T-cell (primary cell): ENCODE measurements around the gene DNAJC11. TPM values are rescaled to one million over a fixed set of nuclear protein-coding genes. Genes with fewer than 3 reads are reported as not detected.

Source experiments
- ATAC-seq, 4 experiments: fragments of 200-7000 bp in 3 of 4; fragments of 150-1000 bp in 1 of 4; cut with Tn5 transposase; replicated peaks in 1 of 4; 1 replicate in 3 of 4; 2 replicates in 1 of 4; pipeline ENCODE4 v1.10.0; 2021; ENCODE audit warnings: moderate library complexity in 3 of 4, mild to moderate bottlenecking in 2 of 4, moderate number of reproducible peaks in 1 of 4
- CTCF ChIA-PET, 2 donors: fragments of 300-600 bp; sonication (Branson Sonifier 250); formaldehyde crosslinking; loops; one replicate each; lab custom pipeline; 2022; ENCODE audit warnings: antibody characterized with exemption in 2 of 2; lab: Charles Lee
- POLR2A ChIA-PET, 2 donors: fragments of 300-600 bp; sonication (Branson Sonifier 250); formaldehyde crosslinking; loops; one replicate each; lab custom pipeline; 2022; ENCODE audit warnings: antibody characterized with exemption in 2 of 2; lab: Charles Lee
- DNase-seq, 35 experiments: peaks; one replicate each; pipeline versions ENCODE4 v3.0.0 to v3.0.0-alpha.2; 2013 to 2023
- H3K27ac ChIP-seq: one replicate; pipeline ENCODE4 v1.5.1; 2013; ENCODE audit warnings: low read length
- H3K27me3 ChIP-seq, 2 experiments: replicated peaks in 1 of 2; 1 replicate in 1 of 2; 2 replicates in 1 of 2; pipeline versions ENCODE4 v1.6.1 to v1.7.0; 2013; ENCODE audit warnings: low read length in 1 of 2, mixed read lengths in 1 of 2; ENCODE audit not compliant: control insufficient read depth in 2 of 2, insufficient read depth in 2 of 2; ENCODE audit errors: extremely low read depth in 1 of 2
- H3K36me3 ChIP-seq, 2 donors: 1 replicate in 1 of 2; 2 replicates in 1 of 2; pipeline versions ENCODE4 v1.6.1 to v1.7.0; 2013; ENCODE audit warnings: low read length in 1 of 2; ENCODE audit not compliant: control insufficient read depth in 2 of 2, insufficient read depth in 1 of 2; ENCODE audit errors: extremely low read depth in 1 of 2
- H3K4me1 ChIP-seq, 2 experiments: 1 replicate in 1 of 2; 2 replicates in 1 of 2; pipeline versions ENCODE4 v1.6.1 to v1.7.0; 2013; ENCODE audit warnings: low read length in 2 of 2, mixed read lengths in 1 of 2; ENCODE audit not compliant: insufficient read depth in 2 of 2, control insufficient read depth in 1 of 2; ENCODE audit errors: extremely low read depth in 1 of 2
- H3K4me3 ChIP-seq, 2 donors: 1 replicate in 1 of 2; 2 replicates in 1 of 2; pipeline versions ENCODE4 v1.5.1 to v1.7.0; 2013; ENCODE audit warnings: mild to moderate bottlenecking in 2 of 2, low read length in 1 of 2, moderate library complexity in 1 of 2; ENCODE audit not compliant: control insufficient read depth in 1 of 2; ENCODE audit errors: extremely low read depth in 1 of 2
- H3K9me3 ChIP-seq: 2 replicates; pipeline ENCODE4 v1.7.0; 2013
- H3K27ac Mint-ChIP-seq, 2 donors: one replicate each; pipeline ENCODE4 v1.8.0; 2020 to 2021; ENCODE audit warnings: mild to moderate bottlenecking in 2 of 2, mixed read lengths in 2 of 2
- H3K27me3 Mint-ChIP-seq, 2 donors: one replicate each; pipeline ENCODE4 v1.8.0; 2021 to 2022; ENCODE audit warnings: mixed read lengths in 2 of 2
- H3K36me3 Mint-ChIP-seq: one replicate; pipeline ENCODE4 v1.8.0; 2021; ENCODE audit warnings: mixed read lengths
- H3K4me1 Mint-ChIP-seq, 3 donors: one replicate each; pipeline ENCODE4 v1.8.0; 2020 to 2022; ENCODE audit warnings: mixed read lengths in 3 of 3, mild to moderate bottlenecking in 1 of 3
- H3K4me3 Mint-ChIP-seq, 3 donors: one replicate each; pipeline ENCODE4 v1.8.0; 2020 to 2022; ENCODE audit warnings: mild to moderate bottlenecking in 3 of 3, mixed read lengths in 3 of 3, moderate library complexity in 3 of 3
- H3K9me3 Mint-ChIP-seq, 3 donors: one replicate each; pipeline ENCODE4 v1.8.0; 2020 to 2022; ENCODE audit warnings: mixed read lengths in 3 of 3
- WGBS: methylation state at CpG from one replicate; pipeline ENCODE4 v1.1.5; 2013; ENCODE audit warnings: missing lambda C conversion rate; ENCODE audit not compliant: insufficient coverage; 5-methylcytosine and 5-hydroxymethylcytosine counted together
- total RNA-seq, 35 experiments: library from RNA in 6 of 35; stranded (reverse) in 6 of 35; fragments of 120-200 nt in 1 of 35; gene quantifications; one replicate each; pipeline versions ENCODE4 v1.2.1 to v1.2.4 and lab custom pipeline; 2013 to 2026

Gene DNAJC11
- total RNA-seq, 5 donors from 2014 or later (not counting 1 experiment from before 2014, with no cell fraction given), result 38.5 to 45.2 (median 42.1) TPM

- Histone ChIP-seq H3K27ac (no peak overlapping the region), H3K27me3 (no peaks in the 10 kb centered on the region), H3K4me3 (no peak overlapping the region), H3K4me1 (peaks cover 12 to 78% of the 10 kb centered on the region in 2 experiments), H3K36me3 (peaks cover 17 to 64% of the 10 kb centered on the region in 2 donors), H3K9me3 (no peaks in the 10 kb centered on the region)
- Mint-ChIP-seq H3K9me3 (no peaks in the 10 kb centered on the region), H3K27ac (no peak overlapping the region), H3K4me1 (peaks cover 40 to 73% (median 66%) of the 10 kb centered on the region in 3 donors), H3K27me3 (no peaks in the 10 kb centered on the region), H3K4me3 (peak overlapping the region in 2 of 3 donors; percentile 24 to 30), H3K36me3 (peaks cover 35% of the 10 kb centered on the region)
- ATAC-seq (no peak), DNase-seq (no peak)
- ChIA-PET CTCF (no interaction called here), POLR2A (interaction anchor here in 1 of 2 donors (0.6 to 1.1 kb wide), 2 partner anchors 10 to 16 kb away, joined by 3 to 4 read pairs; no protein-coding TSS in a partner anchor)
- WGBS, result 100% methylated on average over 1 of the region's 7 CpGs
Measured at GRCh38 chr1:6596351-6596750, 105.3 kb downstream of the DNAJC11 start.

GRCh38 chr1:6594977-6595740 lies 106.5 kb downstream of the DNAJC11 start:
- no peak overlapping the region for H3K4me3 Mint-ChIP-seq
- peaks cover 17 to 69% of the 10 kb centered on the region in 2 donors for H3K36me3 ChIP-seq
- ChIA-PET POLR2A (interaction anchor here in 1 of 2 donors (0.6 kb wide), 1 partner anchor 12 kb away, joined by 4 read pairs; no protein-coding TSS in a partner anchor), CTCF (no interaction called here)
- peaks cover 9 to 74% of the 10 kb centered on the region in 2 experiments for H3K4me1 ChIP-seq
- no peak overlapping the region for H3K27ac Mint-ChIP-seq
- H3K9me3 Mint-ChIP-seq, result no peaks in the 10 kb centered on the region
- H3K36me3 Mint-ChIP-seq, result peaks cover 30% of the 10 kb centered on the region
- no peaks in the 10 kb centered on the region for H3K27me3 ChIP-seq
- H3K4me1 Mint-ChIP-seq, result peaks cover 39 to 74% (median 71%) of the 10 kb centered on the region in 3 donors
- DNase-seq (no peak), ATAC-seq (no peak)
- no peak overlapping the region for H3K27ac ChIP-seq
- no peak overlapping the region for H3K4me3 ChIP-seq
- H3K27me3 Mint-ChIP-seq, result no peaks in the 10 kb centered on the region
- 94% methylated on average over 11 of the region's 11 CpGs for WGBS
- H3K9me3 ChIP-seq, result no peaks in the 10 kb centered on the region

GRCh38 chr1:6593810-6594209 lies 107.8 kb downstream of the DNAJC11 start:
- Histone ChIP-seq H3K36me3 (peaks cover 18 to 82% of the 10 kb centered on the region in 2 donors), H3K27ac (no peak overlapping the region), H3K4me1 (peaks cover under 1 to 60% of the 10 kb centered on the region in 2 experiments), H3K9me3 (no peaks in the 10 kb centered on the region), H3K4me3 (no peak overlapping the region), H3K27me3 (no peaks in the 10 kb centered on the region)
- H3K9me3 Mint-ChIP-seq, result no peaks in the 10 kb centered on the region
- ATAC-seq (no peak), DNase-seq (no peak)
- H3K4me3 Mint-ChIP-seq, result no peak overlapping the region
- H3K4me1 Mint-ChIP-seq, result peaks cover 26 to 64% (median 59%) of the 10 kb centered on the region in 3 donors
- peaks cover 28% of the 10 kb centered on the region for H3K36me3 Mint-ChIP-seq
- ChIA-PET CTCF (no interaction called here), POLR2A (interaction anchor here in 1 of 2 donors (0.6 kb wide), 1 partner anchor 1381 kb away, joined by 6 read pairs; no protein-coding TSS in a partner anchor)
- H3K27me3 Mint-ChIP-seq, result no peaks in the 10 kb centered on the region
- no peak overlapping the region for H3K27ac Mint-ChIP-seq
- 100% methylated on average over 3 of the region's 15 CpGs for WGBS

GRCh38 chr1:6592865-6593593 lies 108.6 kb downstream of the DNAJC11 start:
- Mint-ChIP-seq H3K4me1 (peaks cover 24 to 60% (median 53%) of the 10 kb centered on the region in 3 donors), H3K27ac (no peak overlapping the region), H3K9me3 (no peaks in the 10 kb centered on the region), H3K27me3 (no peaks in the 10 kb centered on the region), H3K36me3 (peaks cover 28% of the 10 kb centered on the region), H3K4me3 (no peak overlapping the region)
- DNase-seq, result no peak
- Histone ChIP-seq H3K4me1 (peaks cover 0 to 55% of the 10 kb centered on the region in 2 experiments), H3K27me3 (no peaks in the 10 kb centered on the region), H3K9me3 (no peaks in the 10 kb centered on the region), H3K36me3 (peaks cover 26 to 86% of the 10 kb centered on the region in 2 donors), H3K4me3 (no peak overlapping the region), H3K27ac (no peak overlapping the region)
- no peak for ATAC-seq
- WGBS, result 95% methylated on average over 33 of the region's 38 CpGs
- ChIA-PET CTCF (no interaction called here), POLR2A (no interaction called here)

GRCh38 chr1:6592441-6592840 lies 109.2 kb downstream of the DNAJC11 start:
- ChIA-PET POLR2A (no interaction called here), CTCF (no interaction called here)
- Mint-ChIP-seq H3K27ac (no peak overlapping the region), H3K27me3 (no peaks in the 10 kb centered on the region), H3K4me3 (no peak overlapping the region), H3K36me3 (peaks cover 28% of the 10 kb centered on the region), H3K4me1 (peaks cover 29 to 58% (median 53%) of the 10 kb centered on the region in 3 donors), H3K9me3 (no peaks in the 10 kb centered on the region)
- WGBS, result no CpG with 5 or more reads among the region's 5 CpGs
- Histone ChIP-seq H3K36me3 (peaks cover 31 to 82% of the 10 kb centered on the region in 2 donors), H3K27me3 (no peaks in the 10 kb centered on the region), H3K4me1 (peaks cover 0 to 54% of the 10 kb centered on the region in 2 experiments), H3K27ac (no peak overlapping the region), H3K4me3 (no peak overlapping the region), H3K9me3 (no peaks in the 10 kb centered on the region)
- ATAC-seq, result no peak
- no peak for DNase-seq

GRCh38 chr1:6591644-6592043 lies 110.0 kb downstream of the DNAJC11 start:
- Histone ChIP-seq H3K27ac (no peak overlapping the region), H3K4me1 (peaks cover 0 to 54% of the 10 kb centered on the region in 2 experiments), H3K4me3 (no peak overlapping the region), H3K36me3 (peaks cover 31 to 77% of the 10 kb centered on the region in 2 donors), H3K27me3 (no peaks in the 10 kb centered on the region), H3K9me3 (no peaks in the 10 kb centered on the region)
- H3K27me3 Mint-ChIP-seq, result no peaks in the 10 kb centered on the region
- H3K4me3 Mint-ChIP-seq, result no peak overlapping the region
- ATAC-seq, result no peak
- ChIA-PET CTCF (no interaction called here), POLR2A (no interaction called here)
- H3K36me3 Mint-ChIP-seq, result peaks cover 28% of the 10 kb centered on the region
- H3K9me3 Mint-ChIP-seq, result no peaks in the 10 kb centered on the region
- 92% methylated on average over 6 of the region's 6 CpGs for WGBS
- no peak for DNase-seq
- peaks cover 31 to 54% (median 53%) of the 10 kb centered on the region in 3 donors for H3K4me1 Mint-ChIP-seq
- no peak overlapping the region for H3K27ac Mint-ChIP-seq
